Keratinocyte (primary cell): Measurements from ENCODE around the gene RPL29. TPM values are rescaled to one million over a fixed set of nuclear protein-coding genes. Genes with fewer than 3 reads are reported as not detected.

Source experiments
- DNase-seq: peaks from one replicate; pipeline ENCODE4 v3.0.0-alpha.2; 2011; ENCODE audit warnings: low read depth, missing footprints, low spot score
- FAIRE-seq: peaks from 2 replicates; lab custom pipeline; 2011; peaks lifted over from hg19 to GRCh38; lab: Jason Lieb, UNC
- H2AFZ ChIP-seq: 2 replicates; pipeline ENCODE4 v1.6.0; 2012; ENCODE audit warnings: low read length, control low read depth, inconsistent platforms; ENCODE audit not compliant: control insufficient read depth
- H3K27ac ChIP-seq: 2 replicates; pipeline ENCODE4 v1.5.1; 2011; ENCODE audit warnings: low read length; ENCODE audit not compliant: control insufficient read depth, insufficient read depth
- H3K27me3 ChIP-seq: 3 replicates; pipeline ENCODE4 v1.6.0; 2011; ENCODE audit warnings: low read length; ENCODE audit not compliant: control insufficient read depth, insufficient read depth; ENCODE audit errors: extremely low read depth
- H3K36me3 ChIP-seq, 2 experiments: 2 replicates in 1 of 2; 3 replicates in 1 of 2; pipeline ENCODE4 v1.5.1; 2011; ENCODE audit warnings: low read length in 2 of 2, mild to moderate bottlenecking in 1 of 2; ENCODE audit not compliant: control insufficient read depth in 2 of 2, insufficient read depth in 2 of 2; ENCODE audit errors: extremely low read depth in 1 of 2
- H3K4me1 ChIP-seq: 3 replicates; pipeline ENCODE4 v1.5.1; 2011; ENCODE audit warnings: low read length; ENCODE audit not compliant: control insufficient read depth, insufficient read depth; ENCODE audit errors: extremely low read depth
- H3K4me2 ChIP-seq: 3 replicates; pipeline ENCODE4 v1.6.0; 2011; ENCODE audit warnings: low read depth, low read length; ENCODE audit not compliant: control insufficient read depth, insufficient read depth; ENCODE audit errors: extremely low read depth
- H3K4me3 ChIP-seq, 3 experiments: fragments of 200-600 bp in 1 of 3; sonication (generic) in 1 of 3; 2 replicates in 2 of 3; 3 replicates in 1 of 3; pipeline ENCODE4 v1.5.1; 2011 to 2016; ENCODE audit warnings: low read length in 3 of 3, mild to moderate bottlenecking in 3 of 3, control low read depth in 2 of 3, inconsistent platforms in 1 of 3, low read depth in 1 of 3, mixed read lengths in 1 of 3, mixed run types in 1 of 3, moderate library complexity in 1 of 3; ENCODE audit not compliant: control insufficient read depth in 2 of 3, insufficient read depth in 2 of 3; ENCODE audit errors: extremely low read depth in 1 of 3
- H3K79me2 ChIP-seq: 2 replicates; pipeline ENCODE4 v1.6.0; 2012; ENCODE audit warnings: low read length; ENCODE audit not compliant: control insufficient read depth, insufficient read depth
- H3K9ac ChIP-seq: 3 replicates; pipeline ENCODE4 v1.6.0; 2011; ENCODE audit warnings: low read length; ENCODE audit not compliant: control insufficient read depth, insufficient read depth; ENCODE audit errors: extremely low read depth
- H3K9me1 ChIP-seq: 3 replicates; pipeline ENCODE4 v1.6.0; 2011; ENCODE audit warnings: low read length; ENCODE audit not compliant: control insufficient read depth, insufficient read depth; ENCODE audit errors: extremely low read depth
- H3K9me3 ChIP-seq: 2 replicates; pipeline ENCODE4 v1.5.1; 2012; ENCODE audit warnings: low read depth, low read length; ENCODE audit not compliant: control insufficient read depth
- H4K20me1 ChIP-seq: 3 replicates; pipeline ENCODE4 v1.6.0; 2011; ENCODE audit warnings: low read length; ENCODE audit not compliant: control insufficient read depth, insufficient read depth; ENCODE audit errors: extremely low read depth
- CTCF ChIP-seq, 3 experiments: IDR thresholded peaks in 1 of 3; conservative IDR thresholded peaks in 1 of 3; optimal IDR thresholded peaks in 1 of 3; 2 replicates in 2 of 3; 3 replicates in 1 of 3; pipeline versions ENCODE3 to v1.5.1; 2011; ENCODE audit warnings: low read length in 3 of 3, mild to moderate bottlenecking in 3 of 3, moderate library complexity in 2 of 3, control low read depth in 1 of 3, inconsistent platforms in 1 of 3; ENCODE audit not compliant: insufficient read depth in 2 of 3; ENCODE audit errors: extremely low read depth in 1 of 3
- EZH2 ChIP-seq: IDR thresholded peaks from one replicate; pipeline ENCODE4 v1.6.1; 2012; ENCODE audit warnings: inconsistent platforms, mild to moderate bottlenecking, low read length, moderate library complexity
- dilution Hi-C: fragments of 300-500 bp; cut with MboI; formaldehyde crosslinking; loops from one replicate; pipeline ENCODE4 v1.7.0; 2020; ENCODE audit warnings: low sequenced_read_pairs; ENCODE audit not compliant: extremely low pct_ligation_motif_present
- polyA plus RNA-seq, 5 experiments: library from polyadenylated mRNA; depleted of rRNA in 3 of 5; stranded (reverse) in 3 of 5; stranded (forward) in 1 of 5; unstranded in 1 of 5; fragments of >200 nt; gene quantifications; 1 replicate in 1 of 5; 2 replicates in 3 of 5; 3 replicates in 1 of 5; pipeline versions ENCODE4 v1.2.1 to v1.2.3, GENCODE V29; 2011 to 2012; ENCODE audit warnings: missing spikeins in 2 of 5, low read depth in 1 of 5, low replicate concordance in 1 of 5

Gene RPL29
- polyA plus RNA-seq, 1 donor (not counting 4 experiments of a cell fraction or from before 2014, with no cell fraction given), result 1,648 TPM

- Histone ChIP-seq H2AFZ (no peak overlapping the region), H3K9me1 (no peaks in the 10 kb centered on the region), H3K79me2 (peaks cover 9% of the 10 kb centered on the region), H3K27ac (no peak overlapping the region), H3K9ac (no peak overlapping the region), H3K9me3 (no peaks in the 10 kb centered on the region), H3K36me3 (peaks cover 2 to 6% of the 10 kb centered on the region in 2 experiments), H4K20me1 (no peaks in the 10 kb centered on the region), H3K4me2 (no peak overlapping the region), H3K27me3 (no peaks in the 10 kb centered on the region), H3K4me1 (peaks cover 19% of the 10 kb centered on the region), H3K4me3 (no peak overlapping the region)
- FAIRE-seq (no peak), DNase-seq (no peak)
- dilution Hi-C loops, result no loop called here
- TF ChIP-seq CTCF (optimal IDR thresholded peaks at IDR 0.05 in 1 of 3, IDR thresholded peaks at IDR 0.05 in 1 of 3, conservative IDR thresholded peaks at IDR 0.05 in 1 of 3; ENCODE audit: extremely low read depth in 1 of 3, insufficient read depth in 2 of 3, low read length in 3 of 3) (no peak), EZH2 (no peak)
Measured at GRCh38 chr3:51999846-52000245, 4.2 kb upstream of the RPL29 start.

DNA sequence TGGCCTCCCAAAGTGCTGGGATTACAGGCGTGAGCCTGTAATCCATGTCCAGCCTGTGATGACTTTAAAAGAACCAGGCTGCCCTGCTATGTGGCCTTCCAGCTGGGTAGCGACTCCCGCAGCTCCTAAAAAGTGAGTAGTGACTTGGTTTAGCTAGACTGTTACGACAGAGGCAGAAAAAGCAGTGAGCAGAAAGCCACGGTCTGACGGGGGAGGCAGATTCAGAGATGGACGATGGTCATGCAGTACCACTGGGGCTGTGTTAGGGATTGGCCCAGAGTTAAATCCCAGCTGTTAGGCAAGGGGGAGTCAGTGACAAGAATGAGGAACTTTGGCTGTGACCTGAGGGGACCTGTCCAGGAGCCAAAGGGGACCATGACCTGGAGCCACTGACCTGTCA lies 3.1 kb upstream of the RPL29 start:
- H3K4me1 ChIP-seq, result peaks cover 24% of the 10 kb centered on the region
- FAIRE-seq (no peak), DNase-seq (no peak)
- no peaks in the 10 kb centered on the region for H3K9me1 ChIP-seq
- H3K4me3 ChIP-seq, result no peak overlapping the region
- peaks cover 12 to 15% of the 10 kb centered on the region in 2 experiments for H3K36me3 ChIP-seq
- TF ChIP-seq EZH2, result no peak
- no peak for TF ChIP-seq CTCF (optimal IDR thresholded peaks at IDR 0.05 in 1 of 3, IDR thresholded peaks at IDR 0.05 in 1 of 3, conservative IDR thresholded peaks at IDR 0.05 in 1 of 3; ENCODE audit: extremely low read depth in 1 of 3, insufficient read depth in 2 of 3, low read length in 3 of 3)
- H3K4me2 ChIP-seq, result no peak overlapping the region
- no peak overlapping the region for H2AFZ ChIP-seq
- H3K79me2 ChIP-seq, result peaks cover 19% of the 10 kb centered on the region
- H4K20me1 ChIP-seq, result peaks cover 4% of the 10 kb centered on the region
- no peak overlapping the region for H3K9ac ChIP-seq
- no peaks in the 10 kb centered on the region for H3K9me3 ChIP-seq
- H3K27ac ChIP-seq, result no peak overlapping the region
- no peaks in the 10 kb centered on the region for H3K27me3 ChIP-seq
- dilution Hi-C loops, result no loop called here
